ENCODE results near the gene BRPF1.

Gene BRPF1

DNA sequence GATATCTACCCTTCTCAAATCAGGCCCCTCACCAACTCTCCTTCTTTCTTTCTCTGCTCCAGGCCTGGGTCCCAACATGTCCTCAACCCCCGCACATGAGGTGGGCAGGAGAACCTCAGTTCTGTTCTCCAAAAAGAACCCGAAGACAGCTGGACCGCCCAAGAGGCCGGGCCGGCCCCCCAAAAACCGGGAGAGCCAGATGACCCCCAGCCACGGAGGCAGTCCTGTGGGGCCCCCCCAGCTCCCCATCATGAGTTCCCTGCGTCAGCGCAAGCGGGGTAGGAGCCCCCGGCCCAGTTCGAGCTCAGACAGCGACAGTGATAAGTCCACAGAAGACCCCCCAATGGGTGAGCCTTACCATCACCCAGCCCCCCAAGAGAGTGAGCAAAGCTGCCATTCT is 12.6 kb downstream of the BRPF1 start:
- no peak overlapping the region for H2AK5ac ChIP-seq (ENCODE audit: low read length)
- H3K27ac ChIP-seq (ENCODE audit: low read depth, low read length), result no peak overlapping the region
- no peak overlapping the region for H2BK5ac ChIP-seq (ENCODE audit: low read depth, low read length, poor library complexity)
- no CpG with 5 or more reads among the region's 13 CpGs for WGBS (ENCODE audit: extremely low coverage, insufficient coverage, insufficient read length)
- DNase-seq, result no peak
- H3K27me3 ChIP-seq (ENCODE audit: insufficient read depth, low read length), result no peaks in the 10 kb centered on the region
- no peak overlapping the region for H3K23ac ChIP-seq (ENCODE audit: low read length)
- no peak overlapping the region for H3K14ac ChIP-seq (ENCODE audit: low read length)
- H2AFZ ChIP-seq (ENCODE audit: insufficient read depth, low read length, poor library complexity), result no peak overlapping the region
- no peak overlapping the region for H4K91ac ChIP-seq (ENCODE audit: low read depth, low read length)
- no peak overlapping the region for H2BK12ac ChIP-seq (ENCODE audit: low read length)
- no peak overlapping the region for H3K4ac ChIP-seq (ENCODE audit: low read depth, low read length)
- no peak overlapping the region for H3K9ac ChIP-seq (ENCODE audit: low read length)
- H3K79me2 ChIP-seq (ENCODE audit: control insufficient read depth, insufficient read depth, low read length, poor library complexity), result no peaks in the 10 kb centered on the region
- H3K4me2 ChIP-seq (ENCODE audit: low read length), result no peak overlapping the region
- no peak overlapping the region for H3K18ac ChIP-seq (ENCODE audit: low read length)
- H3K4me1 ChIP-seq (ENCODE audit: control insufficient read depth in 1 of 2, insufficient read depth in 2 of 2, low read length in 2 of 2), result peaks cover 0 to 2% of the 10 kb centered on the region in 2 experiments
- H3K79me1 ChIP-seq (ENCODE audit: low read length), result no peaks in the 10 kb centered on the region
- no peaks in the 10 kb centered on the region for H3K9me3 ChIP-seq (ENCODE audit: insufficient read depth, low read depth, low read length)
- no peak overlapping the region for H3K4me3 ChIP-seq (ENCODE audit: low read depth, low read length)
- no peak overlapping the region for H4K8ac ChIP-seq (ENCODE audit: low read depth, low read length)
- no peak overlapping the region for H2BK120ac ChIP-seq (ENCODE audit: insufficient read depth, low read length, poor library complexity)
- H3K36me3 ChIP-seq (ENCODE audit: control insufficient read depth in 1 of 2, insufficient read depth in 2 of 2, low read length in 2 of 2), result peaks cover 76 to 89% of the 10 kb centered on the region in 2 experiments
- no peak overlapping the region for H4K12ac ChIP-seq (ENCODE audit: low read depth, low read length)

DNA sequence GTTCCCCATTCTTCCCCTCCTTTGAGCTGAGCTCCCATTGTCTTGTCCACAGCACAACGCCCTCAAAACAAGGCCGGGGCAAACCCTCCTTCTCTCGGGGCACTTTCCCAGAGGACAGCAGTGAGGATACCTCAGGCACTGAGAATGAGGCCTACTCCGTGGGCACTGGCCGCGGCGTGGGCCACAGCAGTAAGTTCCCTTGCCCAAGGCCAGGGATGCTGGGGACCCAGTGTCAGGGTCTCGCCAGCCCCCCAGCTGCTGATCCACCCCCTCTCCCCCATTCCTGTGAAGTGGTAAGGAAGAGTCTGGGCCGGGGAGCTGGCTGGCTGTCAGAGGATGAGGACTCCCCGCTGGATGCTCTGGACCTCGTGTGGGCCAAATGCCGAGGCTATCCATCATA is 14.0 kb downstream of the BRPF1 start:
- peaks cover 3% of the 10 kb centered on the region for H3K79me2 ChIP-seq (ENCODE audit: control insufficient read depth, insufficient read depth, low read length, poor library complexity)
- no peak overlapping the region for H2BK120ac ChIP-seq (ENCODE audit: insufficient read depth, low read length, poor library complexity)
- H3K14ac ChIP-seq (ENCODE audit: low read length), result no peak overlapping the region
- no peak overlapping the region for H2AK5ac ChIP-seq (ENCODE audit: low read length)
- no peaks in the 10 kb centered on the region for H3K27me3 ChIP-seq (ENCODE audit: insufficient read depth, low read length)
- H3K4me1 ChIP-seq (ENCODE audit: control insufficient read depth in 1 of 2, insufficient read depth in 2 of 2, low read length in 2 of 2), result peaks cover under 1 to 5% of the 10 kb centered on the region in 2 experiments
- H3K4me3 ChIP-seq (ENCODE audit: low read depth, low read length), result no peak overlapping the region
- no peak overlapping the region for H3K9ac ChIP-seq (ENCODE audit: low read length)
- H4K91ac ChIP-seq (ENCODE audit: low read depth, low read length), result no peak overlapping the region
- H3K4me2 ChIP-seq (ENCODE audit: low read length), result no peak overlapping the region
- peaks cover 65 to 76% of the 10 kb centered on the region in 2 experiments for H3K36me3 ChIP-seq (ENCODE audit: control insufficient read depth in 1 of 2, insufficient read depth in 2 of 2, low read length in 2 of 2)
- no peak overlapping the region for H3K27ac ChIP-seq (ENCODE audit: low read depth, low read length)
- peaks cover 7% of the 10 kb centered on the region for H3K79me1 ChIP-seq (ENCODE audit: low read length)
- no peak overlapping the region for H3K18ac ChIP-seq (ENCODE audit: low read length)
- H3K9me3 ChIP-seq (ENCODE audit: insufficient read depth, low read depth, low read length), result no peaks in the 10 kb centered on the region
- H4K8ac ChIP-seq (ENCODE audit: low read depth, low read length), result no peak overlapping the region
- no peak overlapping the region for H2BK5ac ChIP-seq (ENCODE audit: low read depth, low read length, poor library complexity)
- no peak overlapping the region for H3K4ac ChIP-seq (ENCODE audit: low read depth, low read length)
- WGBS (ENCODE audit: extremely low coverage, insufficient coverage, insufficient read length), result no CpG with 5 or more reads among the region's 12 CpGs
- H4K12ac ChIP-seq (ENCODE audit: low read depth, low read length), result no peak overlapping the region
- no peak overlapping the region for H2BK12ac ChIP-seq (ENCODE audit: low read length)
- no peak overlapping the region for H3K23ac ChIP-seq (ENCODE audit: low read length)
- H2AFZ ChIP-seq (ENCODE audit: insufficient read depth, low read length, poor library complexity), result no peak overlapping the region
- DNase-seq, result no peak

DNA sequence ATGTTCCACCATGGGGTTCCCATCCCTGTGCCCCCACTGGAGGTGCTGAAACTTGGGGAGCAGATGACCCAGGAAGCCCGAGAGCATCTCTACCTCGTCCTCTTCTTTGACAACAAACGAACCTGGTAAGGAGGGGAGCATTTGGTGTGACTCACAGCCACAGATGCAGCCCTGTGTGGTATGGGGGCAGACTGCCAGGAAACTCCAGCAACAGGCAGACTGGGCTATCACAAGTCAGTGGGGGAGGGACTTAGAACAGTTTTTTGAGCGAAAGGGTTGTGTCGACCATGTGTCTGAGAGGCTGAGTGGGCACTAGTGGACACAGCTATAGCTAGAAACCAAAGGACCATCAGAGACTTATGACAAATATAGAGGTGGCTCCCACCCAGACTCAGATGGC is 14.8 kb downstream of the BRPF1 start:
- H2BK12ac ChIP-seq (ENCODE audit: low read length), result no peak overlapping the region
- peaks cover 3% of the 10 kb centered on the region for H3K79me2 ChIP-seq (ENCODE audit: control insufficient read depth, insufficient read depth, low read length, poor library complexity)
- H3K9ac ChIP-seq (ENCODE audit: low read length), result no peak overlapping the region
- H3K18ac ChIP-seq (ENCODE audit: low read length), result no peak overlapping the region
- H3K4me3 ChIP-seq (ENCODE audit: low read depth, low read length), result no peak overlapping the region
- H2AFZ ChIP-seq (ENCODE audit: insufficient read depth, low read length, poor library complexity), result no peak overlapping the region
- WGBS (ENCODE audit: extremely low coverage, insufficient coverage, insufficient read length), result no CpG with 5 or more reads among the region's 5 CpGs
- peaks cover 60 to 68% of the 10 kb centered on the region in 2 experiments for H3K36me3 ChIP-seq (ENCODE audit: control insufficient read depth in 1 of 2, insufficient read depth in 2 of 2, low read length in 2 of 2)
- no peak overlapping the region for H3K4ac ChIP-seq (ENCODE audit: low read depth, low read length)
- H2BK120ac ChIP-seq (ENCODE audit: insufficient read depth, low read length, poor library complexity), result no peak overlapping the region
- DNase-seq, result no peak
- H3K4me1 ChIP-seq (ENCODE audit: control insufficient read depth in 1 of 2, insufficient read depth in 2 of 2, low read length in 2 of 2), result peaks cover 5 to 7% of the 10 kb centered on the region in 2 experiments
- no peak overlapping the region for H4K8ac ChIP-seq (ENCODE audit: low read depth, low read length)
- no peak overlapping the region for H4K12ac ChIP-seq (ENCODE audit: low read depth, low read length)
- H3K4me2 ChIP-seq (ENCODE audit: low read length), result no peak overlapping the region
- no peak overlapping the region for H3K23ac ChIP-seq (ENCODE audit: low read length)
- H3K79me1 ChIP-seq (ENCODE audit: low read length), result peaks cover 7% of the 10 kb centered on the region
- H3K14ac ChIP-seq (ENCODE audit: low read length), result no peak overlapping the region
- H3K9me3 ChIP-seq (ENCODE audit: insufficient read depth, low read depth, low read length), result no peaks in the 10 kb centered on the region
- H4K91ac ChIP-seq (ENCODE audit: low read depth, low read length), result no peak overlapping the region
- H3K27ac ChIP-seq (ENCODE audit: low read depth, low read length), result no peak overlapping the region
- no peaks in the 10 kb centered on the region for H3K27me3 ChIP-seq (ENCODE audit: insufficient read depth, low read length)
- no peak overlapping the region for H2AK5ac ChIP-seq (ENCODE audit: low read length)
- H2BK5ac ChIP-seq (ENCODE audit: low read depth, low read length, poor library complexity), result no peak overlapping the region

DNA sequence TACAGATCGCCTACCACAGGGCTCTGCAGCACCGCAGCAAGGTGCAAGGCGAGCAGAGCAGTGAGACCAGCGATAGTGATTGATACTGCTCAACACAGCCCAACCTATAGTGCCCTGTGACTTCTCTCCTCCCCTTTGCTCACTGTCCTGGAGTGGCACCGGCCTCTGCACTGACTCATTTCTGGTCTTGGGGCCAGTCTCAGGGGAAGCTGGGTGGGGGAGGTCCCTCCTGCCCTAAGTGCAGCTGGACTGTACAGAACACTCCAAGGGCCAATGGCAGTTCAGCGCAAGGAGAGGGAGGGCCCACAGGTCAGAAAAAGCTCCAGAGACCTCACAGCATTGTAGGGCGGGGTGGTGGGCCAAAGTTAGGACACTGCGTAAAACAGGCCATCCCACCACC is 15.7 kb downstream of the BRPF1 start:
- Histone ChIP-seq H3K18ac (ENCODE audit: low read length) (no peak overlapping the region), H4K12ac (ENCODE audit: low read depth, low read length) (no peak overlapping the region), H3K27ac (ENCODE audit: low read depth, low read length) (no peak overlapping the region), H3K4ac (ENCODE audit: low read depth, low read length) (no peak overlapping the region), H3K4me3 (ENCODE audit: low read depth, low read length) (no peak overlapping the region), H3K9ac (ENCODE audit: low read length) (no peak overlapping the region), H3K79me1 (ENCODE audit: low read length) (peaks cover 7% of the 10 kb centered on the region), H4K8ac (ENCODE audit: low read depth, low read length) (no peak overlapping the region), H3K4me1 (ENCODE audit: control insufficient read depth in 1 of 2, insufficient read depth in 2 of 2, low read length in 2 of 2) (peaks cover 5 to 7% of the 10 kb centered on the region in 2 experiments), H3K14ac (ENCODE audit: low read length) (no peak overlapping the region), H3K27me3 (ENCODE audit: insufficient read depth, low read length) (no peaks in the 10 kb centered on the region), H2AFZ (ENCODE audit: insufficient read depth, low read length, poor library complexity) (no peak overlapping the region), H3K23ac (ENCODE audit: low read length) (no peak overlapping the region), H2BK5ac (ENCODE audit: low read depth, low read length, poor library complexity) (no peak overlapping the region), H3K4me2 (ENCODE audit: low read length) (no peak overlapping the region), H3K9me3 (ENCODE audit: insufficient read depth, low read depth, low read length) (no peaks in the 10 kb centered on the region), H2BK12ac (ENCODE audit: low read length) (no peak overlapping the region), H3K36me3 (ENCODE audit: control insufficient read depth in 1 of 2, insufficient read depth in 2 of 2, low read length in 2 of 2) (peaks cover 57 to 66% of the 10 kb centered on the region in 2 experiments), H3K79me2 (ENCODE audit: control insufficient read depth, insufficient read depth, low read length, poor library complexity) (peaks cover 3% of the 10 kb centered on the region), H4K91ac (ENCODE audit: low read depth, low read length) (no peak overlapping the region), H2AK5ac (ENCODE audit: low read length) (no peak overlapping the region), H2BK120ac (ENCODE audit: insufficient read depth, low read length, poor library complexity) (no peak overlapping the region)
- no peak for DNase-seq
- no CpG with 5 or more reads among the region's 8 CpGs for WGBS (ENCODE audit: extremely low coverage, insufficient coverage, insufficient read length)

All from trophoblast cell (in vitro differentiated cells and primary cell).